B cell (primary cell): ENCODE data around the gene SPX. TPM values are rescaled to one million over a fixed set of nuclear protein-coding genes. Genes with fewer than 3 reads are reported as not detected.

Experiments used
- ATAC-seq: fragments of 200-7000 bp; cut with Tn5 transposase; one replicate; pipeline ENCODE4 v1.10.0; 2021; ENCODE audit warnings: low read depth, mild to moderate bottlenecking, moderate number of reproducible peaks, moderate library complexity
- CTCF ChIA-PET: fragments of 350-600 bp; sonication (Branson Sonifier 250); formaldehyde crosslinking; loops from one replicate; lab custom pipeline; 2021; ENCODE audit warnings: antibody characterized with exemption, inconsistent platforms; lab: Charles Lee
- POLR2A ChIA-PET: fragments of 350-600 bp; sonication (Branson Sonifier 250); formaldehyde crosslinking; loops from one replicate; lab custom pipeline; 2021; ENCODE audit warnings: antibody characterized with exemption; lab: Charles Lee
- DNase-seq: peaks from one replicate; pipeline ENCODE4 v3.0.0; 2013
- H2AFZ ChIP-seq: 2 replicates; pipeline ENCODE4 v1.6.1; 2012; ENCODE audit warnings: mild to moderate bottlenecking, low read depth, low read length; ENCODE audit not compliant: insufficient read depth, poor library complexity, severe bottlenecking
- H3K27ac ChIP-seq, 2 donors: 1 replicate in 1 of 2; 2 replicates in 1 of 2; pipeline ENCODE4 v1.5.1; 2012 to 2013; ENCODE audit warnings: low read length in 2 of 2, mild to moderate bottlenecking in 2 of 2, moderate library complexity in 1 of 2
- H3K27me3 ChIP-seq, 4 experiments: fragments of 200-600 bp in 1 of 4; sonication (generic) in 1 of 4; replicated peaks in 1 of 4; 1 replicate in 2 of 4; 2 replicates in 2 of 4; pipeline versions ENCODE4 v1.6.1 to v1.7.0; 2013 to 2016; ENCODE audit warnings: low read length in 3 of 4, mild to moderate bottlenecking in 2 of 4, mixed read lengths in 1 of 4, moderate library complexity in 1 of 4; ENCODE audit not compliant: insufficient read depth in 4 of 4, control insufficient read depth in 3 of 4; ENCODE audit errors: control extremely low read depth in 1 of 4
- H3K36me3 ChIP-seq, 2 experiments: replicated peaks in 1 of 2; 1 replicate in 1 of 2; 2 replicates in 1 of 2; pipeline versions ENCODE4 v1.6.1 to v1.7.1; 2013; ENCODE audit warnings: low read length in 1 of 2; ENCODE audit not compliant: insufficient read depth in 2 of 2, control insufficient read depth in 1 of 2; ENCODE audit errors: control extremely low read depth in 1 of 2, extremely low read depth in 1 of 2
- H3K4me1 ChIP-seq, 2 donors: fragments of 200-600 bp in 1 of 2; sonication (generic) in 1 of 2; 1 replicate in 1 of 2; 2 replicates in 1 of 2; pipeline versions ENCODE4 v1.5.1 to v1.6.1; 2013 to 2017; ENCODE audit warnings: low read length in 2 of 2; ENCODE audit not compliant: control insufficient read depth in 2 of 2, insufficient read depth in 2 of 2
- H3K4me2 ChIP-seq: replicated peaks from 2 replicates; pipeline ENCODE3; 2012; ENCODE audit warnings: mild to moderate bottlenecking, low read depth, low read length; ENCODE audit not compliant: poor library complexity, severe bottlenecking
- H3K4me3 ChIP-seq, 5 experiments: fragments of 200-600 bp in 1 of 5; sonication (generic) in 1 of 5; 1 replicate in 3 of 5; 2 replicates in 2 of 5; pipeline versions ENCODE4 v1.5.1 to v1.7.0; 2011 to 2016; ENCODE audit warnings: low read length in 4 of 5, mild to moderate bottlenecking in 4 of 5, low read depth in 2 of 5, control low read depth in 1 of 5, moderate library complexity in 1 of 5; ENCODE audit not compliant: insufficient read depth in 1 of 5; ENCODE audit errors: control extremely low read depth in 1 of 5, extremely low read depth in 1 of 5
- H3K79me2 ChIP-seq: fragments of 200-600 bp; sonication (generic); one replicate; pipeline ENCODE4 v1.6.0; 2016; ENCODE audit warnings: low read length; ENCODE audit not compliant: control insufficient read depth, insufficient read depth
- H3K9ac ChIP-seq: fragments of 200-600 bp; sonication (generic); 2 replicates; pipeline ENCODE4 v1.6.1; 2017; ENCODE audit warnings: mild to moderate bottlenecking, low read length, moderate library complexity
- H3K9me3 ChIP-seq, 3 donors: one replicate each; pipeline versions ENCODE4 v1.6.1 to v1.7.1; 2013; ENCODE audit warnings: low read length in 2 of 3; ENCODE audit not compliant: control insufficient read depth in 2 of 3, insufficient read depth in 1 of 3; ENCODE audit errors: control extremely low read depth in 1 of 3
- H4K20me1 ChIP-seq: 2 replicates; pipeline ENCODE4 v1.6.0; 2012; ENCODE audit warnings: mild to moderate bottlenecking, low read length; ENCODE audit not compliant: insufficient read depth, control insufficient read depth, poor library complexity, severe bottlenecking
- H3K27ac Mint-ChIP-seq: one replicate; pipeline ENCODE4 v1.8.0; 2021; ENCODE audit warnings: mixed read lengths
- H3K27me3 Mint-ChIP-seq: one replicate; pipeline ENCODE4 v1.8.0; 2021; ENCODE audit warnings: mixed read lengths
- H3K4me1 Mint-ChIP-seq: one replicate; pipeline ENCODE4 v1.8.0; 2021; ENCODE audit warnings: mixed read lengths
- H3K4me3 Mint-ChIP-seq: one replicate; pipeline ENCODE4 v1.8.0; 2021; ENCODE audit warnings: mixed read lengths
- H3K9me3 Mint-ChIP-seq: one replicate; pipeline ENCODE4 v1.8.0; 2022; ENCODE audit warnings: mixed read lengths; ENCODE audit not compliant: insufficient read depth
- CTCF ChIP-seq: fragments of 200-600 bp; IDR thresholded peaks from one replicate; pipeline ENCODE4 v1.8.0; 2022; ENCODE audit warnings: antibody characterized with exemption, mild to moderate bottlenecking
- EZH2 ChIP-seq: IDR thresholded peaks from 2 replicates; pipeline ENCODE4 v1.6.1; 2012; ENCODE audit warnings: borderline replicate concordance, low read depth, mild to moderate bottlenecking, moderate library complexity, low read length; ENCODE audit not compliant: insufficient read depth, poor library complexity, severe bottlenecking
- WGBS: methylation state at CpG from one replicate; pipeline ENCODE4 v1.1.5; 2013; ENCODE audit warnings: missing lambda C conversion rate; ENCODE audit not compliant: insufficient coverage; 5-methylcytosine and 5-hydroxymethylcytosine counted together
- intact Hi-C: fragments of 100-400 bp; cut with micrococcal nuclease; formaldehyde crosslinking; loops from one replicate; pipeline ENCODE4 v1.10.0; 2022
- polyA plus RNA-seq: library from polyadenylated mRNA; depleted of rRNA; stranded (reverse); fragments of >200 nt; gene quantifications from 2 replicates; pipeline ENCODE4 v1.2.3, GENCODE V29; 2012
- total RNA-seq, 2 donors: library from RNA; stranded (reverse); fragments of 120-200 nt in 1 of 2; gene quantifications; 1 replicate in 1 of 2; 2 replicates in 1 of 2; pipeline versions ENCODE4 v1.2.3 to v1.2.4, GENCODE V29; 2013 to 2022

SPX gene
- total and polyA plus RNA-seq, 2 donors (not counting 1 experiment from before 2014, with no cell fraction given), result 0.04 to 0.39 TPM

DNA sequence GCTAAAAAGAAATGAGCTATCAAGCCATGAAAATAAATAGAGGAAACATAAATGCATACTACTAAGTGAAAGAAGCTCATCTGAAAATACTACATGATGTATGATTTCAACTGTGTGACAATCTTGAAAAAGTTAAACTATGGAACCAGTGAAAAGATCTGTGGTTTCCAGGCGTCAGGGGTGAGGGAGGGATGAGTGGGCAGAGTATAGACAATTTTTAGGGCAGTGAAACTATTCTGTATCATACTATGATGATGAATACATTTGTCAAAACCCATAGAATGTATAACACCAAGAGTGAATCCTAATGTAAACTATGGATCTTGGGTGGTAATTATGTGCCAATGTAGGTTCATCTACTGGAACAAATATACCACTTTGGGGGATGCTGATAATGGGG, 21.3 kb downstream of the SPX start:
- CTCF ChIA-PET, result no interaction called here
- WGBS, result no CpG with 5 or more reads among the region's 1 CpG
- H3K4me3 Mint-ChIP-seq, result no peak overlapping the region

GRCh38 chr12:21551841-21552465, 25.9 kb downstream of the SPX start:
- Mint-ChIP-seq H3K4me1 (no peaks in the 10 kb centered on the region), H3K9me3 (no peaks in the 10 kb centered on the region), H3K27me3 (no peaks in the 10 kb centered on the region), H3K4me3 (no peak overlapping the region), H3K27ac (no peak overlapping the region)
- Histone ChIP-seq H3K27me3 (no peaks in the 10 kb centered on the region), H2AFZ (no peak overlapping the region), H3K4me3 (no peak overlapping the region), H3K4me2 (no peak overlapping the region), H3K79me2 (no peaks in the 10 kb centered on the region), H3K9me3 (no peaks in the 10 kb centered on the region), H3K27ac (no peak overlapping the region), H3K4me1 (no peaks in the 10 kb centered on the region), H4K20me1 (no peaks in the 10 kb centered on the region), H3K36me3 (no peaks in the 10 kb centered on the region), H3K9ac (no peak overlapping the region)
- intact Hi-C loops, result no loop called here
- WGBS, result 100% methylated on average over 1 of the region's 4 CpGs
- POLR2A ChIA-PET, result no interaction called here
- TF ChIP-seq EZH2 (no peak), CTCF (no peak)
- CTCF ChIA-PET, result no interaction called here
- ATAC-seq (no peak), DNase-seq (no peak)

More for the DNA sequence above, 21.3 kb downstream of the SPX start:
- ATAC-seq, result no peak
- Mint-ChIP-seq H3K27ac (no peak overlapping the region), H3K9me3 (no peaks in the 10 kb centered on the region), H3K4me1 (no peaks in the 10 kb centered on the region), H3K27me3 (peaks cover 16% of the 10 kb centered on the region)
- H3K4me2 ChIP-seq, result no peak overlapping the region
- no peaks in the 10 kb centered on the region for H4K20me1 ChIP-seq
- H3K27ac ChIP-seq, result no peak overlapping the region
- no peaks in the 10 kb centered on the region for H3K79me2 ChIP-seq
- H3K9me3 ChIP-seq, result no peaks in the 10 kb centered on the region
- TF ChIP-seq CTCF (no peak), EZH2 (no peak)
- H3K36me3 ChIP-seq, result no peaks in the 10 kb centered on the region
- no peaks in the 10 kb centered on the region for H3K4me1 ChIP-seq
- intact Hi-C loops, result no loop called here
- no peaks in the 10 kb centered on the region for H3K27me3 ChIP-seq
- H3K4me3 ChIP-seq, result no peak overlapping the region
- no peak overlapping the region for H2AFZ ChIP-seq
- no peak for DNase-seq
- POLR2A ChIA-PET, result no interaction called here
- H3K9ac ChIP-seq, result no peak overlapping the region
